ENCODE results near the gene RNF175.
A peak's percentile ranks its signal among the peaks of the same experiment; 100 is the strongest.

The RNF175 gene

DNA sequence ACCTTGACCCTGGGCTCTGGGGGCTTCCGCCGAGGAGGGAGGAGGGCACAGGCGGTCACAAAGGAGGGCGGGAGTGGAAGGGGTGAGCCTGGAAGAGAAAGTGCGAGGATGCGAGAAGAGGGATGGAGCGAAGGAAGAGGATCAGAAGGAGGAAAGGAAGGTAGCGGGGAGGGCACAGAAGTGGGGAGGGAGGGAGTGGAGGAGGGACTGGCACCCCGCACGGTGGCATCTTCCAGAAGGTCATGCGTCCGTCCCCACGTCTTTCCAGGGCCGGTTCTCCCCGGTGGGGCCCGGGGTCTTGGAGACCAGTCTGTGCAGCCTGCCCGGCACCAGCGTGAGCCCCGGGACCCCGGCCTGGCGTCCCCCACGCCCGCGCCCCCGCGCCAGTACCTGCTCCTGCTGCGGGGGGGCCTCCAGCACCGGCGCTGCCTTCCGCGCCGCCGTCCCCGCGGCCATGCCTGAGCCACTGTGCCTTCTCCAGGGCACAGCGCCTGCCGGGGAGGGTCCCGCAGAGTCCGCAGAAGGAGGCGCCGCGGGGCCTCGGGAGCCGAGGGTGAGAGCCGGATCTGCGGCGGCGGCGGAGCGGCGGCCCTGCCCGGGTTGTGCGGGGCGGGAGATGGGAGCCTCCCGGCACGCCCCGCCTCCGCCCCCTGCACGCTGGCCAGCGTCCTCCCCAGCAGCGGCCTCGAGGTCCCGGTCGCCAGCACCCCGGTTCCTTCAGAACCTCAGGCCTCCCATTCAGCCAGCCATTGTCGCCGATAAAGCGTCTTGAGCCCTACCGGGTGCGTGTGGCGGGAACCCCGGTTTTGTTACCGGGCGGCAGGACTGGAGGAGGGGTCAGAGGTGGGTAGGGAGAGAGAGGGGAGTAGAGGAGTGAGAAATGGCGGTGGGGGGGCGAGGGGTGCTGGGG is at the start of gene RNF175:
RNF175 (minus strand) TSS at position 618 of the 910 bp plus-strand sequence; CDS start at position 456, 162 bp downstream.
- no peak for DNase-seq (ENCODE audit: low read depth)

DNA sequence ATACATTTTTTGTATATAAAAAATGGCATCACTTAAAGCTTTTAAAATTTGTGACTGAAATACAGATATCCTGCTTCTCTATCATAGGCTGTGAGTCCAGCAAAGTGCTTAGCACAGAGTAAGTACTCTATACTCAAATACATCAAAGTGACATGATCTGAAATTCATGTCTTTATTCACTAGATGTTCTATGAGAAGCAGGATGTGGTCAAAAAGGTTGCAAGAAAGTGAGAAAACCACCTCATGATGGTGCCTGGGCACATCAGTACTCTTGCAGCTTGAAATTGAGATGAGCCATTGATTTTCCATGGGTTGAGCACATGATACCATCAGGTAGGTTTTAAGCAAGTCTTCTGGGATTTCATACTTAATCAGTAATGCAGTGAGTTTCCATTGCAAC is 49.5 kb upstream of the RNF175 start:
- DNase-seq (ENCODE audit: low read depth): no peak

DNA sequence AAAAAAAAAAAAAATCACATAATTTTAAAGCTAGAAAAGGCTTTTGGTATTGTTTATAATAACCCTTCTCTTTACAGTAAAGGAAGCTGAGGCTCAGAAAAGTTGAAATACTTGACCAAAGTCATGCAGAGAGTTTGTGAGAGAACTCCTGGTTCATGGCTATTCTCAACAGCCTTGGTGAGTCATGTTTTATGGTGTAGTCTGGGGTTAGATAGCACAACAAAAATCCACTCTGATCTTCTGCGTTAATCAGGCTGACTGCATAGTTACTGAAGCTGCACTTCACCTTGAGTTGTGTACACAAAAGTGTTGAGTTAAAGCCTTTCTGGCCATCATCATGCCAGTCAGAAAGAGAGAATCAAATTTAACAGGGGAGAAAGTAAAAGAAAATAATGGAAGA is 48.4 kb upstream of the RNF175 start:
- no peak for DNase-seq (ENCODE audit: low read depth)

DNA sequence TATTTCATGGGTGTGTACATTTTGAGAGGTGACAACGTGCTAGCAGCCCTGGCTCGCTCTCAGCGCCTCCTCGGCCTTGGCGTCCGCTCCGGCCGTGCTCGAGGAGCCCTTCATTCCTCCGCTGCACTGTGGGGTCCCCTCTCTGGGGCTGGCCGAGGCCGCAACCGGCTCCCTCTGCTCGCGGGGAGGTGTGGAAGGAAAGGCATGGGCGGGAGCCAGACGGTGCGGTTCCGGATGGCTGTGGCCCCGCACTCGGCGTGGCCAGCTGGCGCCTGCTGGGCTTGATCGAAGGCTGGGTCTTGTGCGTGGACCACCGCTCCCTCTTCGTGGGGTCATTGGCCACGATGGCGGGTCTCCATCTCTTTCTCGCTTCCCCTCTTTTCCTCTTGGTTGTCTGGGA is 46.2 kb upstream of the RNF175 start:
- DNase-seq (ENCODE audit: low read depth): no peak

DNA sequence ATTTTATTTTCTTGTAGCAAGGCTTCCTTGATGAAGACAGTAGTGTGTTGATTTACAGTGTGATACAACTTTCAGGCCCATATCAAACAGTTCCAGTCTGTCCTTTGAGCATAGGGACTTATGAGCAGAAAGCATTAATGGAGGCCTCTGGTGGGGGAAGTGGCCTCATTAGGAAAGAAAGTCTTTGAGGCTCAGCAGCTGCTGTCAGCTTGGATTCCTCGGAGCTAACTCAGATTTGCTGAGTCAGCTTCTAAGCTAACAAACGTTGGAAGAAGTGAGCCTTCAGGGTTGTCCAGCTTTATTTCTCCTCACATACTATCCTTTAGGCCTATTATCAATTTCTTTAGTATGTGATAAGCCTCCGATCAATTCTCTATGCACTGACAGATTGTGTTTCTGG is 44.9 kb upstream of the RNF175 start:
- no peak for DNase-seq (ENCODE audit: low read depth)

DNA sequence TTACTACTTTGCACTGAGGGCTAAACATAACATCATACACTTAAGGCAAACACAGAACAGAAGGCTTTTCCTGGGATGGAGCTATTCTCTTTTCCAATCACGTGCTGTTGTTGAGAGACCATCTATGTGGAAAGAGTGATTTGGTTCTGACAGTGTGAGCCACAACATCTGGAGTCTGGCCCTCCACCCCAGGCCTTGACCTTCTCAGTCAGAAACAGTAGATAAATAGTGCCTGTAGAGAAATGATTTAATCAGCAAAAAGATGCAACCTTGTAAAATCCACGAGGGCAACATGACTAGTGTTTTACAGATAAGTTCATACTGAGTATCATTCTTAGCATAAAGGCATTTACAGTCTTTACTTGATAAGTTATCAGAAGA is 39.9 kb upstream of the RNF175 start:
- no peak for DNase-seq (ENCODE audit: low read depth)

DNA sequence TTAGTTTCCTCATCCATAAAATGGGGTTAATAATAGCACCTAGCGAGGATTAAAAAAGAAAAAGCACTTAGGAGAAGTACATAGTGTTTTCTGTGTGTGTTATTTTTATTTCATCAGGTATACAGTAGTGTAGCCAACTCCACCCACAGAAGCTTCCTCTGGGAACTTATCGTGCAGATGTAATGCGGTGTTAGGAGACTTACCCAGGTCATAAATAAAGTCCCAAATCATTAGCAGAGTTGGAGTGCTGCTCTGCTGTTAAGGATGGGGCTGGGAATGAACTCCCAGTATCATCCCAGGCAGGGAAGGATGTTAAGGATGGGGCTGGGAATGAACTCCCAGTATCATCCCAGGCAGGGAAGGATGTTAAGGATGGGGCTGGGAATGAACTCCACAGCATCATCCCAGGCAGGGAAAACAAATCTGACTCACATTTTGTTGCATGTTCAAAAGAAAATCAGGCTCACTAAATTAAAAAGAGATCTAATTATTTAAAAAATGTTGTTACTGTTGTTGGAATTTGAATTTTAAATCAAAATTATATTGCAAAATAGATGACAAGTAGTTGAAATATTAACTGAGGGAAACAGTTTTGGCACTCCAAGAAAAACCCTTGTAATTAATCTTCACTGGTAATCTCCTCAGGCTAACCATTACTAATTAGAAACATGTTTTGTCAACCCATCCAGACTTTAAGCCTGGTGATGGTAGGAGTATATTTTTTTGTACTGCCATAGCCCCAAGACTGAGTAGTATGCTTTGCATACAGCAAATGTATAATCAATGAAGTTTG is 39.3 kb upstream of the RNF175 start:
- DNase-seq (ENCODE audit: low read depth): no peak

DNA sequence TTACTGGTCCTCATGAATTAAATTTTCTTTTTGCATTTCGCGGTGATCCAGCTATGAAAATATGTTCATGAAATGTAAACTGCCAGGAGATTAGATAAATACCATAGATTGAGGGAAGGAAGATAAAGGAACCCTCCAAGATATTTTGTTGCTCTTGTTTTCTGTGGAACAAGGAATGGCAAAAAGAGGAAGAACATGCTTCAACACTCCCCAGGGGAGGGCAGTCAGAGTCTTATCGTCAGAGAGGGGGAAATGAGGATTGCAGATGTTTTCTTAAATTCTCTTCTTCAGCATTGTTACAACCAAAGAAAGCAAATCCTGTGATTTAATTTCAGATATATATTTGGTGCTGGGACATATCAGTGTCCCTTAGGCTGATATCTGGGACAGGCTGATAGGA is 38.6 kb upstream of the RNF175 start:
- no peak for DNase-seq (ENCODE audit: low read depth)

DNA sequence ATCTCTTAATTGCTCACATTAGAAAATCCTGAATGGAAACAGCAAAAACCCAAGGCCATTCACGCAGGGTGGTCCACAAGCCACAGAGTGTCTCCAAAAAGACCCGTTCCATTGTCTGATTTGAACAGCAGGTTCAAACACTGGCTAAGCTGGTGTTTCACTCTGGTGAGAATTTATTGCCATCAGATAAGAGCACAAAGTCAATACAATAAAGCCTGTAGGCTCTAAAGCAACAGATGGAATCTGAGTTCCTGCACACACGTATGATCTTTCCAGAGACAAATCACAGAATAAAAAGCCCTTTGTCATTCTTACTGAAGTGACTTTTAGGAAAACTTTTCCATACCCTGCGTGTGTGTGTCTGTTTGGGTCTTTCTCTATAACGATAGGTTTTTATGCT is 34.2 kb upstream of the RNF175 start:
- no peak for DNase-seq (ENCODE audit: low read depth)

DNA sequence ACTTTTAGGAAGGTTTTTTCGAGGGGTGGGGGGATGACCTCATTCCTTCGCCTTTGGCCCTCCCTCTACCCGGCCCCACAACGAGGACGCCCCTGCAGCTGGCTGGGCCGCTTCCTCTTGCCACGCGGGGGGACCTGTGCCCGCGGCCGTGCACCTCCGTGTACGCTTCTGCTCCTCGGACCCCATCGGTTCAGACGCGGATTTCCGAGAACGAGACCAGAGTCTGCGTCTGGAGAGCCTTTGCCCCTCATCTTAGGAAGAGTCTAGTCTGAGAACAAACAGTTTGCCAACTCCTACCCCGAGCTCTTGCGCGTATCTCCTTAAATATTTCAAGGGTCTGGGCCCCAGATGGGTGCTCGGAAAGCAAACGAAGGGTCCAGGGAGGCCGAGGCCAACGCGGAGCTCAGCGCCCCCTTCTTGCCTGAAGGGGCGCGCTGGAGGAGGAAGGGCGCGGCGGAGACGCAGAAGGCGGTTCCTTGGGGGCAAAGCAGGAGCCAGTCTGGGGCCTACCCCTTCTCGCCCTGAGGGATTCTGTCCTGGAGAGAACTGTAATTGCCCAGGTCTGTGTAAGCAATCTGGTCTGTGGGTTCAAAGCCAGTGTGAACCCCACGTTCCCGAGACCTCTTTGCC is 32.9 kb upstream of the RNF175 start:
- no peak for DNase-seq (ENCODE audit: low read depth)

DNA sequence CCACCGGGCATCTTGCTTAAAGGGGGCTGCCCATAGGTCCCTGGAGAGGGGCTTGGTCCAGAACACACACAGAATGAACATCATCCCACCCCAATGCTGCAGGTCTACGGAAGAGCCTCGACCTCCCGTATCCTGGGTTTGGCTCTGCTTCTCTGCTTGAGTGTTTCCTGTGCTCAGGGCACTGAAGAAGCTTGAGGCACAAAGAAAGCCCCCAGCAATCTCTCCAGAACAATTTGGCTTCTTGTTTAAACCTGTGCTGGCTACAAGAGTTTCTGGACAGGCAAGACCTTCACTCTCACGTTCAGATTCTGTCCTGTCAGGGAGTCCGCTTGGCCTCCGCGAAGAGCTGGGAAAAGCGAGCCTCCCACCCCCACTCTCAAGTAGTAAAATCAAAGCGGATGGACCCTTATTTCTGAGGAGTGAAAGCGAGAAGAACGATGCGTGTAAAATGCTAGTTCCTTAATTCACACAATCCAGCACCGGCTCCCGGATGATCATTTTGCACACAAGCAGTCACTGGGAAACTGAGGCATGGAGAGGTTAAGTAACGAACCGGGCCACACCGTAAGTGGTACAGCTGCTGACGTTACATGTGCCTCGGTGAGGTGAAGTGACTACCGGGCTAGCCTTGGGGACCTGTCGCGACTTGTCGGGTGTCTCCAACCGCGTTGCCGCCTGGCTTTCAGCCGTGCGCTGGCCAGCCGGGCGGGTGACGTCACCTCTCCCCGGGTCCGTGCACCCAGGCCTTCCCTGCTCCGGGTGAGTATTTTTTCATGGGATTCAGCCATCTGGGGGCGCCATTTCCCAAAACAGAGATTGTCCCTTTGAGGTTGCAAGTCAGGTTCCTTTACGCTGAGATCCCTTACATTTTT is 32.2 kb upstream of the RNF175 start:
- no peak for DNase-seq (ENCODE audit: low read depth)

DNA sequence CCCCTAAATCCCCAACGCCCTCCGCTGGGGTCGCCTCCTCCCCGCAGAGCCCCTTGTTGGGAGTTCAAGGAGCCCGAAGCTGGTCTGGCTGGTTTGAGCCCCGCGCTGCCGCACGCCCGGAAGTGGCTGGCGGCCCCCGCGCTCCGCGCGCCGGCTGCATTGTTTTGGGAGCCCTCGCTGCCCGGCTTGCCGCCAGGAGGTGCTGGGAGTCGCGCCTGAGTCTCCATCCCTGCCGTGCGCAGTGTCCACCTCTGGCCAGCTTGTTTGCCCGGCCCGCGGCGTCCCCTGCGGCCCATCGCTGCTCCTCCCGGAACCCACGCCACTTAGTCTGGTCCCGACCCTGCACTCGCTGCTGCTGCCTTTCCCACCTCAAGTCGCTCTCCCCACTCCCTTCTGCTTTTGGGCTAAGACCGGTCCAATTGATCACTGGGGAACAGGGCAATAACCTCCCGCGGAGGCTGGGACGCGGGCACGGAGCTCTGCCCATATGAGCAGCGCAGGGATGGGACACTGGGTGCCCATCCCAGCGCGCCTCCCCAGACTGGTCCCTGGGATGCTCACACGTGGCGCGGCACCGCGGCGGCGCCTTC is 31.2 kb upstream of the RNF175 start:
- peak; percentile 20 for DNase-seq (ENCODE audit: low read depth)

DNA sequence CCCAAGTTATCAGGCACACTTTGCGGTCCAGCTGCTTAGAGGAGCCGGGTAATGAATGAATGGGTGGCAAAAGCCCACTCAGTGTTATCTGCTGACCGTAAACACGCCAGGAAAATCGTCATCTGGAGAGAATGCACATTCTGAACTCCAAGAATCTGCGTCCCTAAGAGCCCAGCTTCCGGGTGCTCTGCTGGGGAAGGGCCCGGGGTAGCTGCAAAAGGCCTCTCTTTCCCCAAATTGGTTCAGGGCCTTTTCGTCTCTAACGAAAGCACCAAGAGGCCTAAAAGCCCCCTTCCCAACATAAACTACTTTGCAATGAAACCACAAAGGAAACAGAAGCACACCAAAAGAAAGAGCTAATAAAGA is 30.7 kb upstream of the RNF175 start:
- no peak for DNase-seq (ENCODE audit: low read depth)

DNA sequence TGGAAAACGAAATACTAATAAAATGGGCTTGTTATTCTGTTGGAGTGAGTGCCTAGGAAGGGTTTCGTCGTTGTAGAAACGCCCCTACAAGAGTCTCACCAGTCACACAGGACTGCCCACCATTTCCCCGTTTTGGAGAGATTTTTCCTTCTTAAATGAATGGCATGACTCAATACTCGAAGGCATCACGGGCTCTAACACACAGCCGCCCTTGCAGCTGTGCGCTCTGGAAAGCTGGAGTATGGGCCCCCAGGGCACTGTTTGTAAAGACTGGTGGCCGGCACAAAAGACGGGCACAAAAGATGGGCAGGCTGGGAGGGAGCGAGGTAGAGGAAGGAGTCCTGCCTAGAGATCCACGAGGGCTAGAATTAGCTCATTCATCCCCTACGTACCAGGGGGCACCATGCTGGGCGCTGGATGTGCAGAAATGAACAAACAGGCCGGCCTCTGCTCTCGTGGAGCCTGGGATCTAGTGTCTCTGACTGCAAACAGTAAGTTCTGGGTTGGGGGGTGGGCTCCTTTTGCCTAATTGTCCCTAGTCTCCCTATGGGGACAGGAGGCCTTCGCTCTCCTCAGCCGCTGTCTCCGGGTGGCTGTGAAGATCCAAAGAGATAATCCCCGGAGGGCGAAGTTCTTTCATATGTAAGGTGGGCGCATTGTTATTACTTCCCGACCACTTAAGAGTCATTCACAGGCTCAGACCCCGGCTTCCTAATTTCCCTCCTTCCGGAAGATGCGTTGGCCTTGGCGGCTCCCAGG is 30.1 kb upstream of the RNF175 start:
- DNase-seq (ENCODE audit: low read depth): no peak

DNA sequence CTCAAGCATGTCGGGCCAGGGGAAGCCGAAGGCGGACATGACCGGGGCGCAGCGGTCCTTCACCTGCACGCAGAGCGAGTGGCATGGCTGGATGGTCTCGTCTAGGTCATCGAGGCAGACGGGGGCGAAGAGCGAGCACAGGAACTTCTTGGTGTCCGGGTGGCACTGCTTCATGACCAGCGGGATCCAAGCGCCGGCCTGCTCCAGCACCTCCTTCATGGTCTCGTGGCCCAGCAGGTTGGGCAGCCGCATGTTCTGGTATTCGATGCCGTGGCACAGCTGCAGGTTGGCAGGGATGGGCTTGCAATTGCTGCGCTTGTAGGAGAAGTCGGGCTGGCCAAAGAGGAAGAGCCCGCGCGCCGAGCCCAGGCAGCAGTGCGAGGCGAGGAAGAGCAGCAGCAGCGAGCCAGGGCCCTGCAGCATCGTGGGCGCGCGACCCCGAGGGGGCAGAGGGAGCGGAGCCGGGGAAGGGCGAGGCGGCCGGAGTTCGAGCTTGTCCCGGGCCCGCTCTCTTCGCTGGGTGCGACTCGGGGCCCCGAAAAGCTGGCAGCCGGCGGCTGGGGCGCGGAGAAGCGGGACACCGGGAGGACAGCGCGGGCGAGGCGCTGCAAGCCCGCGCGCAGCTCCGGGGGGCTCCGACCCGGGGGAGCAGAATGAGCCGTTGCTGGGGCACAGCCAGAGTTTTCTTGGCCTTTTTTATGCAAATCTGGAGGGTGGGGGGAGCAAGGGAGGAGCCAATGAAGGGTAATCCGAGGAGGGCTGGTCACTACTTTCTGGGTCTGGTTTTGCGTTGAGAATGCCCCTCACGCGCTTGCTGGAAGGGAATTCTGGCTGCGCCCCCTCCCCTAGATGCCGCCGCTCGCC is 28.8 kb upstream of the RNF175 start, which contains the start of gene SFRP2:
SFRP2 (minus strand) TSS at position 671 of the 864 bp plus-strand sequence; CDS start at position 423, 248 bp downstream.
- DNase-seq (ENCODE audit: low read depth): no peak

DNA sequence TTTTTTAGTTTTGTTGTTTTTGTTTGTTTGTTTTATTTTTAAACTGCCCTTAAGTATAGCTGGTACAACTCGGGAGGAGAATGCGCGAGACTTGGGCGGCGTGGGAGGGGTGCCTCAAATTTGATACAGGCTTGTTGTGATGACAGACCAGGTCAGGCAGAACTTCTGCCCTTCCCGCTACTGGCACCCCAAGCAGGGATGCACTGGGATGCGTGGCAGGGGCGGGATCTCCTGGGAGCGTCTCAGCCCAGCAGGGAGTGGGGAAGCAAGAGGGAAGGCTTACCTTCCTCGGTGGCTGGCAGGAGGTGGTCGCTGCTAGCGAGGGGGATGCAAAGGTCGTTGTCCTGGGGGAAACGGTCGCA is 28.2 kb upstream of the RNF175 start:
- DNase-seq (ENCODE audit: low read depth): no peak

DNA sequence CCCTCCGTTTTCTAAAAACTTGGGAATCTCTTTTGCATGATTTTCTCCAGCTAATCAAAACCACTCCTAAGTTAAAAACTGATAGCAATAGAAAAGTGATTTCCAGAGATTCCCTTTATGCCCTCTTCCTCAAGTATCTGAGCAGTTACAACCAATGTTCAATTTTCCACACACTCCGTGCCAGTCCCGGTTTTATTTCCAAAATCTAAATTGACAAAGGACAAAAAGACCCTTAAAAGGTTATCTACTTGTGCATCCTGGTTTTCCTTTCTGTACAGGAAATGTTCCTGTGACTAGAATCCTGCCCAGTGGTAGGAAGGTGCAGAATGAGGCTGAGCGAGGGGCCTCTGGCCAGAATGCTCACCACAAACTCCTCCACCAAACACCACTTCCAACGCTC is 27.8 kb upstream of the RNF175 start:
- DNase-seq (ENCODE audit: low read depth): no peak

DNA sequence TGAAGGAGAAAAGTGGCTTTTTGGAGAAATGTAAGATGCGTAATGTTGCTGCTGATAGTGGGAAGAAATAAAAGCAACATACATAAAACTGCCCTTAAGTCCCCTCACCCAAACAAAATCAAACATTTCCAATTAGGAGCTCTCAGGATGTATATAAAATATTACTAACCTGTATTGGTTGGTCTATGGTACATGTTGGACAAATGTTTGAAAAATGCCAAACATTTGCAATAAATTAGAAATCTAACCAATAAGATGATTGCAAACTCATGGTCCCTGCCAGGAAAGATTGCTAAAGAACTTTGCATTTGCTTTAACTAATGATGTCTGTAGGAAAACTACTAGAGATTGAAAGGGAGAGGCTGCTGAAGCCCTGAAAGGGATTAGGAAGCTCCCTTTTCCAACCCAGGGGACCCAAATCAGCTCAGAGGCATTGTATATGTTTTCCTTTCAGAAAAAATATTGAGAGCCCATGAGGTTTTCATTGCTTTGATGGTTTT is 27.3 kb upstream of the RNF175 start:
- no peak for DNase-seq (ENCODE audit: low read depth)

DNA sequence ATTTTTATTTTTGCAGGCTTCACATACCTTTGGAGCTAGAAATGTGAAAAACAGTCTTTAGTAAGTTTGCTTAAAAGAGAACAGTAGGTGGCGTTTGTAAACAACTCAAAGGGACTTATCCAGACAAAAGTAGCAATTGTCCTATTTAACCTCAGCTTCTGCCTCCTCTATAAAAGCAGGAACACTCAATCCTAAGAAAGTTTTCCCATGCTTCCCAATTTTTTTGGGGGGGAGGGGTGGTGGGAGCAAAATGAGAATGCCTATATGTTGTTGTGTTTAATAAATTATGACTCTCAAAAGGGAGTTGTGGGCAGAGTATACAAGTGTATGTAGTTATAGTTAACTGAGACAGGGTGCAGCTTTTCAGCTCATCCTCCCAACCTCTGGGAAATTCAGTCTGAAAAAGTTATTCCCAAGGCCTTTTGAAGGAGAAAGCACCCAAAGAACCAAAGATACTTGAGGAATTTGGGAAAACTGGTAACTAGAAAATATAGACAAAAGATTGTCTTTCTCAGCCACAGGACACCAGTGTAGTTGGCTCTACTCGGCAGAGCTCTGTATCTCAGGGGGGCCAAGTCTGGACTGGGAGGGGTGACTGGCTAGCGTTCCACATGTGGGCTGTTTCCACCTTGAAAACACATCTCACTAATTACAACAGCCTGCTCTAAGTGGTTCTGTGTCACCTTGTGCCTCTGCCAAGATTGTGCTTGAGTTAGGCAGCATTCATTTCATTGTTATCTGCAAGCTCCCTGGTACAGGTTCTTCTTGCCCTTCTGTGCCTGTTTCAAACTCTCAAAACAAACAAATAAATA is 26.3 kb upstream of the RNF175 start:
- DNase-seq (ENCODE audit: low read depth): no peak
